Middle frontal gyrus (tissue), 1 donor: ENCODE measurements around the gene LIG3.
"Not testable (repeated sequence)": the region's sequence is repeated elsewhere in the genome, so short reads cannot be mapped to it uniquely, and the experiment has no call there.

Experiments used
- DNase-seq: peaks from one replicate; pipeline ENCODE4 v3.0.0-alpha.2; 2015; ENCODE audit warnings: low spot score; ENCODE audit errors: extremely low spot score

LIG3 gene

GRCh38 chr17:34980353-34980680, at the start of gene LIG3:
Gene LIG3, plus strand, starts transcription at chr17:34980512. Its CDS starts 2,494 bp downstream, at chr17:34983006.
- peak; percentile 88 for DNase-seq

- not testable (repeated sequence) for DNase-seq
Observed at GRCh38 chr17:34950780-34951179, 29.5 kb upstream of the LIG3 start.

- no peak for DNase-seq
Observed at GRCh38 chr17:34958438-34958837, 21.9 kb upstream of the LIG3 start.

GRCh38 chr17:34961093-34961911, 19.0 kb upstream of the LIG3 start, which contains the start of the genes CCT6B and ZNF830:
Gene CCT6B, minus strand, starts transcription at chr17:34961460. Its CDS starts 67 bp downstream, at chr17:34961393.
Gene ZNF830, plus strand, starts transcription at chr17:34961540. Its CDS starts 27 bp downstream, at chr17:34961567.
- DNase-seq = peak; percentile 94

GRCh38 chr17:34974179-34974578, 6.1 kb upstream of the LIG3 start:
- DNase-seq = no peak

- no peak for DNase-seq
Observed at GRCh38 chr17:34974794-34975785, 5.2 kb upstream of the LIG3 start.

GRCh38 chr17:34979153-34979552, 1.2 kb upstream of the LIG3 start:
- no peak for DNase-seq

GRCh38 chr17:34979650-34980352, 511 bp upstream of the LIG3 start:
- DNase-seq = no peak

- DNase-seq = peak; percentile 24
Observed at GRCh38 chr17:34980681-34981537, 597 bp downstream of the LIG3 start.

GRCh38 chr17:34981538-34982241, 1.4 kb downstream of the LIG3 start:
- no peak for DNase-seq

- DNase-seq = no peak
Observed at GRCh38 chr17:34987232-34987631, 6.9 kb downstream of the LIG3 start.

GRCh38 chr17:34988644-34989043, 8.3 kb downstream of the LIG3 start:
- no peak for DNase-seq

- no peak for DNase-seq
Observed at GRCh38 chr17:34989473-34989872, 9.2 kb downstream of the LIG3 start.

GRCh38 chr17:34990921-34991365, 10.6 kb downstream of the LIG3 start:
- no peak for DNase-seq

GRCh38 chr17:34991606-34992005, 11.3 kb downstream of the LIG3 start:
- DNase-seq = no peak

GRCh38 chr17:34993031-34993430, 12.7 kb downstream of the LIG3 start:
- no peak for DNase-seq

- DNase-seq = no peak
Observed at GRCh38 chr17:34996422-34997285, 16.3 kb downstream of the LIG3 start.

- no peak for DNase-seq
Observed at GRCh38 chr17:34997355-34997862, 17.1 kb downstream of the LIG3 start.
